GM12873 (cell line): ENCODE data around the gene INHBE.
A peak's percentile ranks its signal among the peaks of the same experiment; 100 is the strongest.

Experiments
- TF ChIP-seq, protein P1 (sequence below): IDR thresholded peaks from 2 replicates; pipeline ENCODE4 v1.5.1; 2012; ENCODE audit warnings: low read depth, mild to moderate bottlenecking, moderate library complexity, low read length, control low read depth; ENCODE audit not compliant: insufficient read depth; ENCODE audit errors: missing control alignments

The INHBE gene

DNA sequence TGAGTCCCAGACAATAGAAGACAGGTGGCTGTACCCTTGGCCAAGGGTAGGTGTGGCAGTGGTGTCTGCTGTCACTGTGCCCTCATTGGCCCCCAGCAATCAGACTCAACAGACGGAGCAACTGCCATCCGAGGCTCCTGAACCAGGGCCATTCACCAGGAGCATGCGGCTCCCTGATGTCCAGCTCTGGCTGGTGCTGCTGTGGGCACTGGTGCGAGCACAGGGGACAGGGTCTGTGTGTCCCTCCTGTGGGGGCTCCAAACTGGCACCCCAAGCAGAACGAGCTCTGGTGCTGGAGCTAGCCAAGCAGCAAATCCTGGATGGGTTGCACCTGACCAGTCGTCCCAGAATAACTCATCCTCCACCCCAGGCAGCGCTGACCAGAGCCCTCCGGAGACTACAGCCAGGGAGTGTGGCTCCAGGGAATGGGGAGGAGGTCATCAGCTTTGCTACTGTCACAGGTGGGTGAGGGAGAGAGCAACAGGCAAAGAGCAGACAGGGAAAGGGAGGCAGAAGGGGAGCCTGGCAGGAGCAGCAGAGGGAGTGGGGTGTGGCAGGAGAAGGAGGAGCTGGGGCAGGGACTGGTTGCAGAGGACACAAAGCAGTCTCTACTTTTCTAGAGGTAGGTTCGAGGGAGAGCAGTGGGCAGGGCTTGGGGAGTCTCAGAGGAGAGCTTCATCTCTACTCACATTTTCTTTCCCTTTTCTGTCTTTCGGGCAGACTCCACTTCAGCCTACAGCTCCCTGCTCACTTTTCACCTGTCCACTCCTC is 452 bp downstream of the INHBE start:
- TF ChIP-seq, protein P1, sequence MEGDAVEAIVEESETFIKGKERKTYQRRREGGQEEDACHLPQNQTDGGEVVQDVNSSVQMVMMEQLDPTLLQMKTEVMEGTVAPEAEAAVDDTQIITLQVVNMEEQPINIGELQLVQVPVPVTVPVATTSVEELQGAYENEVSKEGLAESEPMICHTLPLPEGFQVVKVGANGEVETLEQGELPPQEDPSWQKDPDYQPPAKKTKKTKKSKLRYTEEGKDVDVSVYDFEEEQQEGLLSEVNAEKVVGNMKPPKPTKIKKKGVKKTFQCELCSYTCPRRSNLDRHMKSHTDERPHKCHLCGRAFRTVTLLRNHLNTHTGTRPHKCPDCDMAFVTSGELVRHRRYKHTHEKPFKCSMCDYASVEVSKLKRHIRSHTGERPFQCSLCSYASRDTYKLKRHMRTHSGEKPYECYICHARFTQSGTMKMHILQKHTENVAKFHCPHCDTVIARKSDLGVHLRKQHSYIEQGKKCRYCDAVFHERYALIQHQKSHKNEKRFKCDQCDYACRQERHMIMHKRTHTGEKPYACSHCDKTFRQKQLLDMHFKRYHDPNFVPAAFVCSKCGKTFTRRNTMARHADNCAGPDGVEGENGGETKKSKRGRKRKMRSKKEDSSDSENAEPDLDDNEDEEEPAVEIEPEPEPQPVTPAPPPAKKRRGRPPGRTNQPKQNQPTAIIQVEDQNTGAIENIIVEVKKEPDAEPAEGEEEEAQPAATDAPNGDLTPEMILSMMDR: no peak

DNA sequence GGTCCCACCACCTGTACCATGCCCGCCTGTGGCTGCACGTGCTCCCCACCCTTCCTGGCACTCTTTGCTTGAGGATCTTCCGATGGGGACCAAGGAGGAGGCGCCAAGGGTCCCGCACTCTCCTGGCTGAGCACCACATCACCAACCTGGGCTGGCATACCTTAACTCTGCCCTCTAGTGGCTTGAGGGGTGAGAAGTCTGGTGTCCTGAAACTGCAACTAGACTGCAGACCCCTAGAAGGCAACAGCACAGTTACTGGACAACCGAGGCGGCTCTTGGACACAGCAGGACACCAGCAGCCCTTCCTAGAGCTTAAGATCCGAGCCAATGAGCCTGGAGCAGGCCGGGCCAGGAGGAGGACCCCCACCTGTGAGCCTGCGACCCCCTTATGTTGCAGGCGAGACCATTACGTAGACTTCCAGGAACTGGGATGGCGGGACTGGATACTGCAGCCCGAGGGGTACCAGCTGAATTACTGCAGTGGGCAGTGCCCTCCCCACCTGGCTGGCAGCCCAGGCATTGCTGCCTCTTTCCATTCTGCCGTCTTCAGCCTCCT is 1.1 kb downstream of the INHBE start:
- TF ChIP-seq, protein P1: peak; percentile 89

DNA sequence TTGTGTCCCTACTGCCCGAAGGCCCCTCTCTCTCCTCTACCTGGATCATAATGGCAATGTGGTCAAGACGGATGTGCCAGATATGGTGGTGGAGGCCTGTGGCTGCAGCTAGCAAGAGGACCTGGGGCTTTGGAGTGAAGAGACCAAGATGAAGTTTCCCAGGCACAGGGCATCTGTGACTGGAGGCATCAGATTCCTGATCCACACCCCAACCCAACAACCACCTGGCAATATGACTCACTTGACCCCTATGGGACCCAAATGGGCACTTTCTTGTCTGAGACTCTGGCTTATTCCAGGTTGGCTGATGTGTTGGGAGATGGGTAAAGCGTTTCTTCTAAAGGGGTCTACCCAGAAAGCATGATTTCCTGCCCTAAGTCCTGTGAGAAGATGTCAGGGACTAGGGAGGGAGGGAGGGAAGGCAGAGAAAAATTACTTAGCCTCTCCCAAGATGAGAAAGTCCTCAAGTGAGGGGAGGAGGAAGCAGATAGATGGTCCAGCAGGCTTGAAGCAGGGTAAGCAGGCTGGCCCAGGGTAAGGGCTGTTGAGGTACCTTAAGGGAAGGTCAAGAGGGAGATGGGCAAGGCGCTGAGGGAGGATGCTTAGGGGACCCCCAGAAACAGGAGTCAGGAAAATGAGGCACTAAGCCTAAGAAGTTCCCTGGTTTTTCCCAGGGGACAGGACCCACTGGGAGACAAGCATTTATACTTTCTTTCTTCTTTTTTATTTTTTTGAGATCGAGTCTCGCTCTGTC is 1.8 kb downstream of the INHBE start:
- TF ChIP-seq, protein P1: no peak

DNA sequence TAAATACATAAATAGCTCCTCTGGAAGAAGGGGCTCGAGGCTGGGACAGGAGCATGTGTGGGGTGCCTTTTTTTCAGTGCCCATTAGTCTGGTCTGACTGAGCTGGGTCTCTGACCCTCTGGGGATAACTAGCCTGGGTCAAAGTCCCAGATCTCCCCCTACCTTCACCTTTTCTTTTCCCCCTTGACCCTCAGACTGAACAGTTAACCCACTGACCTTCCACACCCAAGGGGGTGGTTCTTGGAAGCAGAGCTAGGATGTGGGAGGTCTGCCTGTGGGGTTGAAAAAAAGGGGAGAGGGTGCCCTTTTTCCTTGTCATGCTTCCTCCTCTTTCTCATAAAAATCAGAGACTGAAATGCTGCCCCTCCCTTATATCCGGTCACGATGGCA is 3.6 kb downstream of the INHBE start:
- TF ChIP-seq, protein P1: no peak

DNA sequence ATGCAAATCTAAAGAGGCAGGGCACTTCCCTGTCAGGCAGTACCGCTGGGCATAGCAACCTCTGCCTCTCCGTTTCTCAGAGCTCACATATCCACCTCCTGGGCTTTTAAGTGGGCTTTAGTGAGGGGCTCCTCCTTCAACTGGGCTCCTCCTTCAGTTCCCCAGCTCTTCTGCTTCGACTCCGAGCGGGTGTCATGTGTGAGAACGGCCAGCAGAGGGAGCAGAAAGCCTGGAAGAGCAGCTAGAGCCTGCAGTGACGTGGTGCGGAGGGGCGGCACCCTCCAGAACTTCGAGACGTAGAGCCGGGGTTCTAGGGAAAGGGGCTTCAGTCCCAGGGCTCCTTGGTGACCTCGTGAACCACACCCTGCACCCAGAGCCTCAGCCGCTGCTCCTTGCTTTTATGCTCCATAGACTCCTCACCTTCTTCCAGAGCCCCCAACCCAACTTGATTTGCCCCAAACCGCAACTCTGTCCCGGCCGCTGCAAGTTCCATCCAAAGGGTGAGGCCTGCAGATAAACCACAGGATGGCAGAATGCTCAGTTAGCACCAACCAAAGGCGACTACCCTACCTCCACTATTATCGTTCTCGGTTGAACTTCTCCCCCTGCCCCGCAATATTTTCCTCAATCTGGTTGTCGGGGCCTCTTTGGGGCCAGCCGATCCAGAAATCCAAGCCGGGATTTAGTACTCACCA is 4.1 kb downstream of the INHBE start:
- TF ChIP-seq, protein P1: peak; percentile 97

DNA sequence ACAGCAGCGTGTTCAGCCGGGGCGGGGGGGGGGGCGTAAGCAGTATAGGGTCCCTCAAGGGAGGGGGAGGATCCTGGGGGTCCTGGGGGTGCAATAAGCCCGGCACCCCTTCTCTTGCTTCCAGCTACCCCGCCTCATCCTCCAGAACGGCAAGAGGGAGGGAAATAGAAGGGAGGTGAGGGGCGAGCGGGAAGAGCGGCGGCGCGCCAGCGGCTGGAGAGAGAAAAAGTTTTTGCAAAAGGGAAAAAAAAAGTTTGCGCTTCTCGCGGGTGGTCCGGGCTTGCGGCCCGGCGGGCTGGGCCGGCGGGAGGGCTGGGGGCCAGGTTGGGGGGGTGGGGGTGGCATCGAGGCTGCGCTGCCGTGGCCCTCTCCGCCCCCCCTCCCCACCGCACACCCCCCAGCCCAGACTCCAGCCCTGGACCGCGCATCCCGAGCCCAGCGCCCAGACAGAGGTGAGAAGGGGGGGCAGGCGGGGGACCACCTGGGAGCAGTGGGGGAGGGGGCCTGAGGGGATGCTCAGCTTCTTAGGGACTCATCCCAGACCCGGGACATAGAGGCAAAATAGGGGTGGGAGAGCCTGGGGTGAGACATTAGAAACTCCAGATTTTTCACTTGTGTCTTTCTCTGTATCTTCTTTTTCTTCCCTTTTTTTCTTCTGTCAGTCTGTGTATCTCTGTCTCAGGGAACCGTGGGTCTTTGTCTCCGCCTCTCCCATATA is 4.8 kb downstream of the INHBE start, which contains the start of gene GLI1:
Gene GLI1, plus strand, starts transcription at position 36 of the 718 bp plus-strand sequence. CDS start 3,907 bp downstream, outside the sequence.
- TF ChIP-seq, protein P1: no peak
